GM20000 (cell line): ENCODE measurements around the gene RABGGTB.
"Not testable (repeated sequence)": the region's sequence is repeated elsewhere in the genome, so short reads cannot be mapped to it uniquely, and the experiment has no call there.

Experiments used
- DNase-seq: peaks from one replicate; pipeline ENCODE4 v3.0.0; 2012; ENCODE audit warnings: low spot score
- TF ChIP-seq, protein P1 (sequence below): IDR thresholded peaks from 2 replicates; pipeline ENCODE4 v1.5.1; 2012; ENCODE audit warnings: mild to moderate bottlenecking, control low read depth; ENCODE audit errors: extremely low read depth, missing control alignments

RABGGTB gene

DNA sequence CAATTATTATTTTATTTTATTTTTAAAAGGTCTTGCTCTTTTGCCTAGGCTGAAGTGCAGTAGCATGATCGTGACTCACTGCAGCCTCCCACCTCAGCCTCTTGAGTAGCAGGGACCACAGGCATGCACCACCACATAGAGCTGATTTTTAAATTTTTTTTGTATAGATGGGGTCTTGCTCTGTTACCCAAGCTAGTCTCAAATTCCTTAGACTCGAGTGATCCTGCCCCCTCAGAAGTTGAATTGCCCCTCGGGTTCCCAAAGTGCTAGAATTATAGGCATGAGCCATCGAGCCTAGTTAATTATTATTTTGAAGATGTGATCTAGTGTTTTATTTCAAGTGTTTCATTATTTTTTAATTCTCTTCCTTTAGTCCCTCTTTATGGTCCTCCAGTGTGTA, 22.9 kb downstream of the RABGGTB start:
- no peak for DNase-seq
- TF ChIP-seq, protein P1, sequence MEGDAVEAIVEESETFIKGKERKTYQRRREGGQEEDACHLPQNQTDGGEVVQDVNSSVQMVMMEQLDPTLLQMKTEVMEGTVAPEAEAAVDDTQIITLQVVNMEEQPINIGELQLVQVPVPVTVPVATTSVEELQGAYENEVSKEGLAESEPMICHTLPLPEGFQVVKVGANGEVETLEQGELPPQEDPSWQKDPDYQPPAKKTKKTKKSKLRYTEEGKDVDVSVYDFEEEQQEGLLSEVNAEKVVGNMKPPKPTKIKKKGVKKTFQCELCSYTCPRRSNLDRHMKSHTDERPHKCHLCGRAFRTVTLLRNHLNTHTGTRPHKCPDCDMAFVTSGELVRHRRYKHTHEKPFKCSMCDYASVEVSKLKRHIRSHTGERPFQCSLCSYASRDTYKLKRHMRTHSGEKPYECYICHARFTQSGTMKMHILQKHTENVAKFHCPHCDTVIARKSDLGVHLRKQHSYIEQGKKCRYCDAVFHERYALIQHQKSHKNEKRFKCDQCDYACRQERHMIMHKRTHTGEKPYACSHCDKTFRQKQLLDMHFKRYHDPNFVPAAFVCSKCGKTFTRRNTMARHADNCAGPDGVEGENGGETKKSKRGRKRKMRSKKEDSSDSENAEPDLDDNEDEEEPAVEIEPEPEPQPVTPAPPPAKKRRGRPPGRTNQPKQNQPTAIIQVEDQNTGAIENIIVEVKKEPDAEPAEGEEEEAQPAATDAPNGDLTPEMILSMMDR = no peak

DNA sequence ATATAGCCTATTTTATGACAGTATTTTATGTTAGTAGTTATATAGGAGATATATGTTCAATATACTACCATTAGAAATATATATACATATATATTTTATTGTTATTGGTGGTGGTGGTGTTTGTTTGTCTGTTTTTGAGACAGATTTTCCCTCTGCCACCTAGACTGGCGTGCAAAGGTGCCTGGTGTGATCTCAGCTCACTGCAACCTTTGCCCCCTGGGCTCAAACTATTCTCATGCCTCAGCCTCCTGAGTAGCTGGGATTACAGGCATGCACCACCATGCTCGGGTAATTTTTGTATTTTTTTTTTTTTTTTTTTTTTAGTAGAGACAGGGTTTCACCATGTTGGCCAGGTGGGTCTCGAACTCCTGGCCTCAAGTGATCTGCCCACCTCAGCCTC, 24.1 kb downstream of the RABGGTB start:
- DNase-seq = not testable (repeated sequence)

DNA sequence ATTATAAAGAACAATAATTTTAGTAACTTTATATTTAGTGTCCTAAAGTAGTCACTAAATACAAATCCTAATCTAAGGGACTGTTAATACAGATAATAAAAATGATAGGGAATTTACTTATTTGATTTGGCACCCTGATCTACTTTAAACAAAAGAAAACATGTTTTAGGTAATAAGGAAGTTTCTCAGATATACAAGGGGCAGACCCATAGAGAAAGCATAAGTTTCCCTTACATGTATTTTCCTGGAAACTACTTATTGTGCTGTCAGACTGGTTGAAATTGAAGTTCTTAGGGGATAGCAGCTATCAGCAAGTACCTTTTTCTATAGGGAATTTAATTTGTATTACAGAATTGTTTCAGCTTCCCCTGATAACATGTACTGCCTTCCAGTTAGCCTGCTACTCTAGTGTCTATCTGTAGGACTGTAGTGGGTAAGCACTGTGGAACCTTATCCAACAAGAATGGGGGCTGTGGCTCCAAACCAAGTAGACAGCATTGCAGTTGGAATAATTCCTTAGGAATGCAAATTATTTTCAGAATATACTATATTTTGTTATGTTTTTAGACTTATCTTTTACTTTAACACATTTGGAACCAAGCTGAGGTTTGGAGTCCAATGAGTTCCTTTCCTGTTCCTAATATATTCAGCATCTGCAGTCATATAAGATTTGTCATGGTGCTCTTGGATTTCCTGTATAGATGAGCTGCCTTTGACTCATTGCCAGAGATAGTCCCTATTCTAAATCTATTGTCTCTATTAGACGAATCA, 25.3 kb downstream of the RABGGTB start:
- no peak for DNase-seq
- TF ChIP-seq, protein P1 = no peak

DNA sequence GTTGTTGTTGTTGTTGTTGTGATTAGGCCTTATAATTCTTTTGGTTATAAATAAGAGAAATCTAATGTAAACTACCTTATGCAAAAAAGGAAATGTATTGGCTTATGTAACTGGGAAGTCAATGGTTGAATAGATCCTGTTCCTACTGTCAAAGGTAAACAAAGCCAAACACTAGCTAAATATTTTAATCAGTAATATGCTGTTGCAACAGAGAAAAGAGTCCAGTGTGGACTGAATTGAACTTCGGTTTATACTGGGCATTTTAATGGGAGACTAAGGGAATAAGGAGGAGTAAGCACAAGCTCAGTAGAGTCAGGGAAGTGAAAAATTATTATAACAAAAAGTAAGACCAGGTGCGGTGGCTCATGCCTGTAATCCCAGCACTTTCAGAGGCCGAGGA, 26.0 kb downstream of the RABGGTB start:
- TF ChIP-seq, protein P1 = no peak
- DNase-seq = no peak

DNA sequence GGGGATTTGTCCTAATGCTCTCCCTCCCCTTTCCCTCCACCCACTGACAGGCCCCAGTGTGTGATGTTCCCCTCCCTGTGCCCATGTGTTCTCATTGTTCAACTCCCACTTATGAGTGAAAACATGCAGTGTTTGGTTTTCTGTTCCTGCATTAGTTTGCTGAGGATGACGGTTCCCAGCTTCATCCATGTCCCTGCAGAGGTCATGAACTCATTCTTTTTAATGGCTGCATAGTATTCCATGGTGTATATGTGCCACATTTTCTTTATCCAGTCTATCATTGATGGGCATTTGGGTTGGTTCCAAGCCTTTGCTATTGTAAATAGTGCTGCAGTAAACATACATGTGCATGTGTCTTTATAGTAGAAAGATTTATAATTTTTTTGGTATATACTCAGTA, 37.5 kb downstream of the RABGGTB start:
- not testable (repeated sequence) for DNase-seq

DNA sequence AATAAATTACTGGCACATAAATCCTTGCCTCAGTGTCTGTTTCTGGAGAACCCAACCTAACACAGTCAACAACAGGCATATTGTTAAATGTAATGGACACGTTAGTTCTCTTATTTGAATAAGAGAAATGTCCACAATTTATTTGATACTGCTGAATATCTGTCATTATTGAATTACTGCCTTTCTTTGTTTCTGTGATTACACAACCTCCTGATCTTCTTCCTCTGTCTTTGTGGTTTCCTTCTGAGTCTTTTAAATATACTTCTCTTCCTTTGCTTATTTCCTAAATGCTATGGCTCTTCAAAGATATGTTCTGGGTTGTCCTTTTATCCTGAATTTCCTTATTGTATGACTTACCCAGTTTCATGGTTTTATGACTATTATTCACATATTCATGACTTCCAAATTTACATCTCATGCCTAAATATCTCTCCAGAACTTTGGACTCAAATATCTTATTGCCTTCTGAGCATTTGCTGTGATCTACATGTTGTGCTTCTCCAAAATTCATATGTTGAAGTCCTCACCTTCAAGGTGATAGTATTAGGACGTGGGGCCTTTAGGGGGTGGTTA, 50.6 kb downstream of the RABGGTB start:
- no peak for DNase-seq

DNA sequence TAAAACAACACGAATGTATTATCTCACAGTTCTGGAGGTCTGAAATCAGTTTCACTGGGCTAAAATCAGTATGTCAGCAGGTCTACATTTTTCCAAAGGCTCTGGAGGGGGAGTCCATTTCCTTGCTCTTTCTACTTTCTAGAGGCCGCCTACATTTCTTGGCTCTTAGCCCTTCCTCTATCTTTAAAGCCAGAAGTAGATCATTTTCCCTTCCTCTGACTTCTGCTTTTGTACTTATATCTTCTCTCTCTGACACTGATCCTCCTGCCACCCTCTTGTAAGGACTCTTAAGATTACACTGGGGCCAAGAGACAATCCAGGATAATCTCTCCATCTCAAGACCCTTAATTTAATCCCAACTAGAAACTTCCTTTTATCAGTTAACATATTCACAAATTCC, 52.0 kb downstream of the RABGGTB start:
- TF ChIP-seq, protein P1 = no peak
- no peak for DNase-seq

More for the DNA sequence above, 50.6 kb downstream of the RABGGTB start:
- TF ChIP-seq, protein P1 = no peak

DNA sequence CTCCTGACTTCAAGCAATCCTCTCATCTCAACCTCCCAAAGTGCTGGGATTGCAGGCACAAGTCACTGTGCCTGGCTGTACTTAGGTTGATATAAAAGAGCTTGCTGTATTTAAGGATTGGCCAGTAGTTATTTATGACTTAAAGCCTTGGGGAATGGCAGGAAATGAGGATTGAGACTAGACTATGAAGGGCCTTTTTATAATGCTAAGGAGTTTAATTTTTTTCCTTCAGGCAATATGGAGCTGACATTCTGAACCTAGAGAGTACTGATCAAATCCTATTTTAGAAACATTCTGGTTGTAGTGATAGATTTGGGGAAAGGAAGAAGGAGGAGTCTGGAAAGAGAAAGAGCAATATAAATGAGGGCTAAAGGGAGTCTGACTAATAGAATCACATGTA, 55.4 kb downstream of the RABGGTB start:
- DNase-seq = no peak

More for the DNA sequence above, 55.4 kb downstream of the RABGGTB start:
- TF ChIP-seq, protein P1 = no peak
